T follicular helper cell (primary cell): ENCODE data around the gene ANKLE2.
"Not testable (repeated sequence)": the region's sequence is repeated elsewhere in the genome, so short reads cannot be mapped to it uniquely, and the experiment has no call there.

ENCODE experiments used
- DNase-seq: peaks from one replicate; pipeline ENCODE4 v3.0.0-alpha.2; 2020; ENCODE audit warnings: low read depth

ANKLE2 gene

DNA sequence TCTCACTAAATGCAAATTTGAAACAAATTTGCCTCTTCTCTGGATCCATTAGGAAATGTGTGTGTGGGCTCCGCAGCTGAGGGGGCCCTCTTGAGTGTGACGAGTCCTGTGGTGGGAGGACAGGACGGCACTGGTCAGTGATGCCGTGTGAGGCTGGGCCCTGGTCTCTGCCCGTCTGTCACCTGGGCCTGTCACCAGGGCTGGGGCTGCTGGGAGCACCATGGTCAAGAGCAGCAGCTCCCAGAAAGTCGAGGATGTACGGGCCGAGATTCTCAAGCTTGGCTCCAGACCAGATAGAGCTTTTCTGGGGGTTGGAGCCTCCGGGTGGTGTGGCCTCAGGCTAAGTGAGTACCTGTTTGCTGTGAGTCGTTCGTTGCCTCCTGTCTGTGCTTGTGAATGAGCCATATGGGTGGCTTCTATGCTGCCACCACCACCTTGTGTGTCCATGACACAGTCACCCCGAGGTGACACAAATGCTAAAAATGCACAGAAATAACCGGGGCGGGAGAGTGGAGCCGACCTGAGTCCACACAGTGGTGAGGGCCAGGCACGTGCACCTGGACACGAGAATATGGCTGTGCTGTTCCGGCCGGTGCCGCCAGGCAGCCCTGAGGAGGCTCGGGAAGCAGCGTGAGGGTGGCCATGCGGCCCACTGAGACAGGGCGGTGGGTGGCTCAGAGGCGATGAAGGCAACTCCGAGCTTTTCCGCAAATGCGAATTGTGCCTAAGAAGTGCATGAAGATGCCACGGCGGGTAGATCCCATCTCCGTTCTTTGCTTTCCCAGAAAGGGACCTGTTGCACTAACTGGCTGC, 42.3 kb downstream of the ANKLE2 start:
- DNase-seq: no peak

DNA sequence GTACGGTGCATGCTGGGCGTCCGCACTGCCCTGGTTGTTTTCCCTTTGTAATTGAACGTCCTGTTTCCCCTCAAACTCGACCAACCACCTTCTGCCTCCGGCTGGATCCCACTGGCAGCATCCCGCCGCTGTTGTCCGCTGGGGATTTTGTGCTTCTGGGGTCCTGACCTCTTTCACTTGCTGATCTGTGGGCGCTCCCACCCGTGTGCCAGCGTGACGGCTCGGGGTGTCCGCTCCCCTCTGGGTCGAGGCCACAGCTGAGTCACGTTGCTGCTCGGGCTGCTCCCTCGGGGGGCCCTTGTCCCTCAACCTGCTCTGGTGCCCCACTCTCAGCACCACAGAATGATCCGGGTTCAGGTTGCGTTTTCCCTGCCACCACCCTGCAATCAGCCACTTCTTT, 43.0 kb downstream of the ANKLE2 start:
- no peak for DNase-seq

DNA sequence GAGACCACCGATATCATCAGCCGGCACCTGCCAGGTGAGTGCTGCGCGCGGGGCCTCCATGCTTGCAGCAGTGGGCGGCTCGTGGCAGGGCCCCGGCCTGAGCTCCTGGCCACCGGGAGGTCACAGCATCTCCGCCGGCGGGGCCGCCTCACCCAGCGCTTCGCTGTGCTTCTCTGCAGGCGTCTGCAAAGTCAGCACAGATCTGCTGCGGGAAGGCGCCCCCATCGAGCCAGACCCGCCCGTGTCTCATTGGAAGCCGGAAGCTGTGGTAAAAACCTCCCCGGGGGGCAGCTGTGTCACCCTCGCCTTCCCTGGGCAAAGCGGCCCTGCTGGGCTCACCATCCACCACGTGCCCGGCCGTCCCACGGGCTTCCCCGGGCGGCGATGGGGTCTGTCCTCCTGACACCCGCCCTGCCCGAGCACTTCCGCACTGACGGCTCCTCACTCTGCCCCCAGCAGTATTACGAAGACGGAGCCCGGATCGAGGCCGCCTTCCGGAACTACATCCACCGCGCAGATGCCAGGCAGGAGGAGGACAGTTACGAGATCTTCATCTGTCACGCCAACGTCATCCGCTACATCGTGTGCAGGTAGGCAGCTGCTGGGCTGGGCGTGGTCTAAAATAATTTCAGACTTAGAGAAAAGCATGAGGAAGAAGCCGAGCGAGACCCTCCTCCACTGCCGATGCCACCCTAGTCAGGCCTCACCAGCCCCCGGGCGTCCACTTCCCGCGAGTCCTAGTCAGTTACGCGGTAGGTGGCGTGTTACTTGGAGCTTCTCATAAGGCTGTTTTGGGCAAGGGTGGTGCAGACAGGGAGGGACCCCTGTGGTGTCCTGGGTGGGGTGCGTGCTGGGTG, 43.9 kb downstream of the ANKLE2 start:
- no peak for DNase-seq

DNA sequence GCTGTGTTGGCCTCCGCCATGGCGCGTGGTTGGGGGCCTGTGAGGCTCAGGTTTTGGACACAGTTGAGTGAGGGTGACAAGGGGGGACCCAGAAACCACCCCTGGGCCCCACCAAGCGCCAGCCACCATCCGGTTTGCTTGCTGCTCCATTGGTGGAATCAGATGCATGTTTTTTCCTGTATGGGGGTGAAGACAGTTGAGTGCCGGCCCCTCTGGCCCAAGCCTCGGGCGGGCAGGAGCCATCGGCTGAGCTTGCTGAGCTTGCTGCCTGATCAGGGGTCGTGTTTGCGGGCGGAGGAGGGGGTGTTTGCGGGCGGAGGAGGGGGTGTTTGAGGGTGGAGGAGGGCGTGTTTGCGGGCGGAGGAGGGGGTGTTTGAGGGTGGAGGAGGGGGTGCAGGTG, 44.6 kb downstream of the ANKLE2 start:
- no peak for DNase-seq

DNA sequence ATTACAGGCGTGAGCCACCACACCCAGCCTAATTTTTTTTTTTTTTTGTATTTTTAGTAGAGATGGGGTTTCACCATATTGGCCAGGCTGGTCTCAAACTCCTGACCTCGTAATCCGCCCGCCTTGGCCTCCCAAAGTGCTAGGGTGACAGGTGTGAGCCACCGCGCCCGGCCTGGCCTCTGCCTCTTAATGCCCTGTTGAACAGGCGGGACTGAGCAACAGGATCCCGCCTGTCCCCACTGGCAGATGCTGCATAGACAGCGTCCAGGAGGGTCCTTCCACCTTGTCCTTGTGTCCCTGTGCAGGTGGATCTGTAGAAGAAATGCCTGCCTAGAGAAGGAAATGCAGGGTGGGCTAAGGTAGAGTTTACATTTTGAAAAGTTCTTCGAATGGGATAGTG, 45.3 kb downstream of the ANKLE2 start:
- DNase-seq: no peak

DNA sequence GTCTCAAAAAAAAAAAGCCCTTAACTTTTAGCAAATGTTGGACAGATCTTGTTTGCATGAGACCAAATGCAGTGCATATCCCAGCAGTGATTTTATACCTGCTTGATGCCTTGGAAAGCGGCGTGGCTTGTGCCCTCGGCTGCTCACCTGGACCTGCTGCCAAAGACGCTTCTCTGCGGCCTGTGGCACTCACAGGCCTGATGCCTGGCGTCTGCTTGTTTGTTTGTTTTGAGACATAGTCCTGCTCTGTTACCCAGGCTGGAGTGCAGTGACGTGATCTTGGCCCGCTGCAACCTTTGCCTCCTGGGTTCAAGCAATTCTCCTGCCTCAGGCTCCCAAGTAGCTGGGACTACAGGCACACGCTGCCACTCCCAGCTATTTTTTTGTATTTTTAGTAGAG, 45.8 kb downstream of the ANKLE2 start:
- DNase-seq: no peak

DNA sequence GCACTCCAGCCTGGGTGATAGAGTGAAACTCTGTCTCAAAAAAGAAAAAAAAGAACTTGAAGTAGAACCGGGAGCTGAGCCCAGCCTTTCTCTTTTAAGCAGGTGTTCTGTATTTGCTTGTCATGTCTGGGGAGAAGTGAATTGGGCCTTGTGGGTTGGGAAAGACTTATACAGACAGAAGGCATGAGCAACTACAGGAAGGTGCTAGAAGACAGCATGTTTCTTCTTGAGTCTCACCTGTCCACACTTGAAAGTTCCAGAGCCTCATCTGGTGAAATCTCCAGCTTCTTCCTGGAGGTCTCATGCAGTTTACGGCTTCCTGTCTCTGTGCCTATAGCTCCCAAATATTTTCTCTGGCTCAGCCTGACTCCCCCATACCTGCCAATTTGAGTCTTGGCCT, 48.5 kb downstream of the ANKLE2 start:
- DNase-seq: no peak

DNA sequence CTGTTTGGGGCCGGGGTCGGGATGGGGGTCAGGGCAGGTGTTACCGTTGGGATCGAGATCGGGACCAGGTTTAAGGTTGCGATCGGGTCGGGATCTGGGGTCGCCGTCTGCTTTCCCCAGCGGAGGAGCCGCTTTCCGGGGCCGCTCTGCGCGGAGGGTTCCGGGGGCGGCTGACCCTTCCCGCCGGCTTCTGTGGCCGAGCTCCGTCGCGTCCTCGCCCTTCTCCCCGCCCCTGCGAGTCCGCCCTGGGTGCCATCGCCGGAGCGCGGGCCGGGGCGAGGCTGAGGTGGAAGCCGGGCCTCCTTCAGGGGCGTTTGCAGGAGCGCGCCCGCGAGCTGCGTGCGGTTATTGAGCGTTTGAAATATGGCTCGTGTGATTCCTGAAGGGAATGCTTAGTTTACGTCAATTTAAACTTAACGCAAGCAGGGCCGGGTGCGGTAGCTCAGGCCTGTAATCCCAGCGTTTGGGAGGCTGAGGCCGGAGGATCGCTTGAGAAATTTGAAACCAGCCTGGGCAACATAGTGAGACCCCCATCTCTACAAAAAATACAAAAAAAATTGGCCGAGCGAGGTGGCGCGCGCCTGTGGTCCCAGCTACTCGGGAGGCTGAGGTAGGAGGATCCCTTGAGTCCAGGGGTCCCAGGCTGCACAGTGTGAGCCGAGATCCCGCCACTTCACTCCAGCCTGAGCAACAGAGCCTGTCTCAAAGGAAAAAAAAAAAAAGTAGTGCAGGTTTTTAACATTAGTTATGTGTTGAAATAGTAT, 50.4 kb downstream of the ANKLE2 start:
- DNase-seq: peak; percentile 4

DNA sequence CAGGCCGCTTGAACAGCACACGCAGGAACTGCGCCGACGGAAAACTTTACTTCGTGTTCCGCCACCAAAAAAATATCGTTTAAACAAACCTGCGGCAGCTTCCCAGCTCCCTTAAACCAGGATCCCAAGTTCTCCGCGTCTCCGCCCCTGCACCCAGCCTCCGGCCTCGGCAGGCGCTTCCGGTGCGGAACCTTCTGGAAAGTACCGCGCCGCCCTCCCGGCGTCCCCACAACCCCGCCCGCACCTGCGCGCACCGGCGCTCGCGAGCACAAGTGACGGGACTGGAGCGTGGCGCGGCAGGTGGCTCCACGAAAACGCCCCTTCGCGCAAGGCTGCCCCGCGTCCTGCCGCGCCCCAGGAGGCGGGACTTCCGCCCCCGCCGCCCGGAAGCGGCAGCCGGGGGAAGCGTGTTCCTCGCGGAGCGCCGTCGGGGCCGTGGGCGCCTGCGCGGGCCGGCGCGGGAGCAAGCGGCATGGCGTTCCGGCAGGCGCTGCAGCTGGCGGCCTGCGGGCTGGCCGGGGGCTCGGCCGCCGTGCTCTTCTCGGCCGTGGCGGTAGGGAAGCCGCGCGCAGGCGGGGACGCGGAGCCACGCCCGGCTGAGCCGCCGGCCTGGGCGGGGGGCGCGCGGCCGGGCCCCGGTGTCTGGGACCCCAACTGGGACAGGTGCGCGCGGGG, 51.1 kb downstream of the ANKLE2 start, which contains the start of gene PGAM5:
Gene PGAM5, plus strand, starts transcription at position 438 of the 675 bp plus-strand sequence. Its CDS starts 35 bp downstream, at position 473.
- DNase-seq: peak; percentile 92

DNA sequence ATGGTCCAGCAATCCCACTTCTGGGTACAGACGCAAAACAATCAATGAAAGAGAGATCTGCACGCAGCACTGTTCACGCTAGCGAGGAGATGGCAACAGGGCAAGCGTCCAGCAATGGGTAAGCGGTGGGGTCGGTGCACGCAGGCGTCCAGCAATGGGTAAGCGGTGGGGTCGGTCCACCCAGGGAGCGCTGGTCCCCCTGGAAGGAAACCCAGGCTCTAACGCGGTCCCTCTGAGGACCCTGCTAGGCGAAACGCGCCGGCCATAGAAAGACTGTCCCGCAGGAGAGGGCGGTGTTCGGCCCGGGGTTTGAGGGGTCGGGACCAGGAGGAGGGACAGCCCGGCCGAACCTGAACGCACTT, 51.6 kb downstream of the ANKLE2 start:
- DNase-seq: no peak

DNA sequence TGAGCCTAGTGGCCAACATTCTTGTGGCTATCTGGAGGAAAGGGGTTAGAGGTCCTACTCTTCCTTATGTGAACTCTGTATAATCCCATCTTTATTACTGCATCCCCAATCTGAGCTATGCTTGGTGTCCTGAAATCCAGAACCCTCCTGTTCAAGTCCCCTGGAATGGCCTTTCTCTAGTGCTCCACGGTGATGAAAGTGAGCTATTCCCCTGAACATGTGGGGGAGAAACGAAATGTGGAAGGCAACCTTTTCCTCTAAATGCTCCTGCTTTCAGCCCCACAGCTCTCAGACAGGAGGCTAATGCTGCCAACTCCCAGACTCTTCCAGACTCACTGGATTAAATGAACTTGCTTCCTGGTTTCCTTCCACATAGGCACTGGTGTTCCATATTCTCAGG, 53.5 kb downstream of the ANKLE2 start:
- no peak for DNase-seq

DNA sequence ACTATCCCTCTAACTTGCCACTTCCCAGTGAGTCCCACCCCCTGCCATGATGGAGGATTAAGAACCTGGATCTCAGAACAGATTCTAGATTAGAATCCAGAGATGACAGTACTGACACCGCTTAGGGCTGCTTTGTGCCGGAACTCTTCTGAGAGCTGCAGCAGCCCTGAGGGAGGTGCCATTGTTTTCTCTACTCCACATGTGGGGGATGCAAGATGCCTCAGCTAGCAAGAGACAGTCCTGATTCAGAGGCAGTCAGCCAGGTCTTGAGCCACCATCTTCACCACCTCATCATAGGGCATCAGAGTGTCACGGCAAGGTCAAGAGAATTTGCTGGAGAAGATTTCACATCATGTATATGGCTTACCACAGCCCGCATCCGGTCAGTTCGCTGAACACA, 54.4 kb downstream of the ANKLE2 start:
- no peak for DNase-seq

DNA sequence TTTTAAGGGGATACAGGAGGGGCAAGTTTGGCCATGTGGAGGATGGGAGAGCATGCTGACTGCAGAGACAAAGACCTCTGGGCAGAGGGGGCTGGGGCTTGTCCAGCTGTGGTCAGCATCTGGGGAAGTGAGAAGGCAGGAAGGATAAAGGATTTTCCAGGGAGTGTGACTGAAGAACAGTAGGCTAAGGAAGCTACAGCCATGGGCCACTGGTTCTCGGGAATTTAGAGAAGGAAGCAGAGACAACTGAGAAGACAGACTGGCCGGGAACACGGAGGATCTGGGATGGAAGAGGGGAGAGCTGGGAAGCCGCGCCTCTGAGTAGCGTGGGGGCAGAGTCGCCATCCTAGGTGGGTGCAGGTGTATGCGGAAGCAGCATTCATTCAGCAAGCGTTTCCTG, 58.0 kb downstream of the ANKLE2 start:
- no peak for DNase-seq

DNA sequence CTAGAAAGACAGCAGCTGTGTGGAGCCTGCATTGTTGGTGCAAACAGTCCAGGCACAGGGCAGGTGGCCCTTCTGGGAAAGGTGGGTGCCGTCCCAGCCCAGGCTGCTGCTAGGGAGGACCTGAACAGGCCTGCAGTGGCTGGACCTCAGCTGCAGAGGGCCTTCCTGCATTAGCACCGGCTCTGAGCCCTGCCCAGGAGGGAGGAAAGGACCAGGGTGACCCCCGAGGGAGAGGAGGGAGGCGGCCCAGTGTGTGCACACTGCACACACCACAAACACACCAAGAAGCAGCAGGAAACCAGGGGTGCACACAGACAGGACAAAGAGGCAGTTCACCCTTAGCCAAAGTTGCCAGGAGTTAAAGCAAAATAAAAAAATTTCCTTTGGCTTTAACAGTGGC, 59.0 kb downstream of the ANKLE2 start:
- no peak for DNase-seq

DNA sequence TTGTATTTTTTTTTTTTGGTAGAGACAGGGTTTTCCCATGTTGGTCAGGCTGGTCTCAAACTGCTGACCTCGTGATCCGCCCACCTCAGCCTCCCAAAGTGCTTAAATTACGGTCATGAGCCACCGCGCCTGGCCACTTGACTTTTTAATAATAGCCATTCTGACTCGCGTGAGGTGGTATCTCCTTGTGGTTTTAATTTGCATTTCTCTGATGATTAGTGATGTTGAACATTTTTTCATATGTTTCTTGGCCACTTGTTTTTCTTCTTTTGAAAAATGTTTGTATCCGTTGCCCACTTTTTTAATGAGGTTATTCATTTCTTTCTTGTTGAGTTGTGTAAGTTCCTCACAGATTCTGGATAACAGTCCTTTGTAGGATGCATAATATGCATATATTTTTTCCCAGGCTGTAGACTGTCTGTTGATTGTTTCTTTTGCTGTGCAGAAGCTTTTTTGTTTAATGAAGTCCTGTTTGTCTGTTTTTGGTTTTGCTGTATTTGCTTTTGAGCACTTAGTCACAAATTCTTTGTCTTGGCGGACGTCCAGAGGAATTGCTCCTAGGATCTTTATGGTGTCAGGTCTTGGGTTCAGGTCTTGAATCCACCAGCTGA, 61.3 kb downstream of the ANKLE2 start:
- DNase-seq: no peak

DNA sequence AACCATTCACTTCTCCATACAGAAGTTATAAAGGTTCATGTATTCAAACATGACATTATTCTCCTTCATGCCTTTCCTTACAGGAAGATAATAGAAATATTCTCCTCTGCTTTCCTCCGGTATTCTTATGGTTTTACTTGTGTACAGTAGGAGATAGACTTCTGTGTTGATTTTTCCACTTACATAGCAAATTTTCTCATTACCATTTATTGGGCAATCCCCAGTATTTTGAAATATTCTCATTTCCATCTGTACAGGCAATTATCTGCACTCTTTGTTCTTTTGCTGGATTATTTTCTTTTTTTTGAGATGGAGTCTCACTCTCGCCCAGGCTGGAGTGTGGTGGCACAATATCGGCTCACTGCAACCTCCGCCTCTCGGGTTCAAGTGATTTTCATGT, 63.3 kb downstream of the ANKLE2 start:
- no peak for DNase-seq

DNA sequence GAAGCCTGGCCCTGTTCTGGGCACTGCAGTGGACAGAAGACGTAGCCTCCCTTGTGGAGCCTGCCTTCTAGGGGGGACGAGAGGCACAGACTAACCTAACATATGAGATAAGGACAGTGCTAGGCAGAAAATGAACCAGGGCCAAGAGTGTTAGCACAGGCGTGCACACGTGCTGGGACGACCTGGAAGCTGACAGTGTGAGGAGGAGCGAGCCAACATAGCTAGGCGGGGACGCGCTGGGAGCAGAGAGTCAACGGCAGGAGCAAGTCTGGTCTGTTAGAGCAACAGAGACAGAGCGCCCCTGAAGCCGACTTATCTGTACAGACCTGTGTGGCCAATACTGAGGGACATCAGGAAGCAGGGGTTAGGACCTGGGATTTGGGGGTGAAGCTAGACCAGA, 66.2 kb downstream of the ANKLE2 start:
- DNase-seq: no peak

DNA sequence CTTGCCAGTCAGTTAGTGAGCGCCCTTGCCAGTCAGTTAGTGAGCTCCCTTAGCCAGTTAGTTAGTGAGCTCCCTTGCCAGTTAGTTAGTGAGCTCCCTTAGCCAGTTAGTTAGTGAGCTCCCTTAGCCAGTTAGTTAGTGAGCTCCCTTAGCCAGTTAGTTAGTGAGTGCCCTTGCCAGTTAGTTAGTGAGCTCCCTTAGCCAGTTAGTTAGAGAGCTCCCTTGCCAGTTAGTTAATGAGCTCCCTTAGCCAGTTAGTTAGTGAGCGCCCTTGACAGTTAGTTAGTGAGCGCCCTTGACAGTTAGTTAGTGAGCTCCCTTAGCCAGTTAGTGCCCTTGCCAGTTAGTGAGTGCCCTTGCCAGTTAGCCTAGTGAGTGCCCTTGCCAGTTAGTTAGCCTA, 66.7 kb downstream of the ANKLE2 start:
- DNase-seq: not testable (repeated sequence)

DNA sequence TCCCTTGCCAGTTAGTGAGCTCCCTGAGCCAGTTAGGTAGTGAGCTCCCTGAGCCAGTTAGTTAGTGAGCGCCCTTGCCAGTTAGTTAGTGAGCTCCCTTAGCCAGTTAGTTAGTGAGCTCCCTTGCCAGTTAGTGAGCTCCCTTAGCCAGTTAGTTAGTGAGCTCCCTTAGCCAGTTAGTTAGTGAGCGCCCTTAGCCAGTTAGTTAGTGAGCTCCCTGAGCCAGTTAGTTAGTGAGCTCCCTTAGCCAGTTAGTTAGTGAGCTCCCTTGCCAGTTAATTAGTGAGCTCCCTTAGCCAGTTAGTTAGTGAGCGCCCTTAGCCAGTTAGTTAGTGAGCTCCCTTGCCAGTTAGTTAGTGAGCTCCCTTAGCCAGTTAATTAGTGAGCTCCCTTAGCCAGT, 69.6 kb downstream of the ANKLE2 start:
- DNase-seq: not testable (repeated sequence)

DNA sequence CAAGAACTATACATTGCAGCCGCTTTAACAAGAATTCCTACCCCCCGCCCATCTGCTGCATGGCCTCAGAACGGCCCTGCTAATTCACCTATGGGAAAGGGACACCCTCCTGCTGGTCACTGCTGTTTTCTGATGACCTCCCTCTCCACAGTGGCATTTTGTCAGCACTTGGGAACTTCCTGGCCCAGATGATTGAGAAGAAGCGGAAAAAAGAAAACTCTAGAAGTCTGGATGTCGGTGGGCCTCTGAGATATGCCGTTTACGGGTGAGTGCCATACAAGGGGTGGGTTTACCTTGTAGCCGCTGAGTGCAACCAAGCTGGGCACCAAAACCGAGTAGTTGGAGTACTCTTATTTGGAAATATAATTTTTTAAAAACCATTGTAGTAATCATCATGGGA, 71.5 kb downstream of the ANKLE2 start:
- DNase-seq: no peak

DNA sequence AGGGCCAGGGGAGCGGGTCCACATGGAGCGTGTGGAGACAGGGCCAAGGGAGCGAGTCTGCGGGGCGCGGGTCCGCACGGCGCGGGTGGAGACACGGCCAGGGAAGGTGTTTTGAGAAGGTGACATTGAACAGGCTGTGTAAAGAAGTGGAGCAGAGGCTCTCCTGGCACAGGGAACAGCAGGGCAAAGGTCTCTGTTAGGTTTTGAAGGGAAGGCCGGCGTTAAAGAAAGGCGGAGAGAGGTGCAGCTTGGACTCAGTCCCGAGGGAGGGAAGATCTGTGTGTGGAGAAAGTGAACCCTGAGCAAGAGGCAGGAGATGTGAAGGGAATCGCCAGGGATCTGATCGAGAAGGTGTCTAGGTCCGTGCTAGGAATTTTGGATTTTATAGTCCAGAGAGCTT, 72.4 kb downstream of the ANKLE2 start:
- no peak for DNase-seq
